Stimulated activated CD4-positive, alpha-beta T cell treated with anti-CD3 and anti-CD28 coated beads, TNF-alpha, amount 100 ng/mL, for 48 hours (primary cell): Measurements from ENCODE around the gene MIPOL1.
"Not testable (repeated sequence)": the region's sequence is repeated elsewhere in the genome, so short reads cannot be mapped to it uniquely, and the experiment has no call there.

ENCODE experiments used
- DNase-seq, 3 donors: peaks; one replicate each; pipeline ENCODE4 v3.0.0-alpha.2; 2020; ENCODE audit warnings: low read depth in 3 of 3

Gene MIPOL1

DNA sequence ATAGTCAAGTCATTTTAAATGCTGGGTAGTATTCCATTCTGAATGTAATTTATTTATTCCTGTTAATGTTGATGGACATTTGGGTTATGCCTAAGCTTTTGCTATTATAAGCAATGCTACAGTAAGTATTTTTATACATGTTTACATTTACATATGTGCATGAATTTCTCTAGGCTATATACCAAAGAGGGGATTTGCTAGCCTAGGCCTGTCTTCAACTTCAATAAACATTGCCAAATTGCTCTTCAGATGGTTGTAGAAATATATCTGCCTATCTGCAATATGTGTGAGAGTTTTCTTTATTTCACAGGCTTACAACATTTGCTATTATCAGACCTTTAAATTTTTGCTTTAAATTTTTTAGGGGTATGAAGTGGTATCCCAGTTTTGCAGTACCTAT, 87.0 kb downstream of the MIPOL1 start:
- no peak for DNase-seq

DNA sequence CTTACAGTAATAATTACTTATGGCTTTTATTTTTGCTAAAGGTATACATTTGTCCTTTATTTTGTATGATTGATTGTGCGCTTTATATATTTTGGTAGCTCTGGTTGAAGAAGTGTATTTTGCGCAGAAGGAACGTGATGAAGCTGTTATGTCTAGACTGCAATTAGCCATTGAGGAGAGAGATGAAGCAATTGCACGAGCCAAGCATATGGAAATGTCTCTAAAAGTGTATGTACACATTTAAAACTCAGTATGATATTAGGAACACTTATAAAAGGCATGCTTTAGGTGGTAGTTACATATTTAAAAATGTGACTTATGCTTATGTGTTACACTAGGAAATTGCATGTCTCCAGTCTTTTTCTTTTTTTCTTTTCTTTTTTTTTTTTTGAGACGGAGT, 87.5 kb downstream of the MIPOL1 start:
- no peak for DNase-seq

DNA sequence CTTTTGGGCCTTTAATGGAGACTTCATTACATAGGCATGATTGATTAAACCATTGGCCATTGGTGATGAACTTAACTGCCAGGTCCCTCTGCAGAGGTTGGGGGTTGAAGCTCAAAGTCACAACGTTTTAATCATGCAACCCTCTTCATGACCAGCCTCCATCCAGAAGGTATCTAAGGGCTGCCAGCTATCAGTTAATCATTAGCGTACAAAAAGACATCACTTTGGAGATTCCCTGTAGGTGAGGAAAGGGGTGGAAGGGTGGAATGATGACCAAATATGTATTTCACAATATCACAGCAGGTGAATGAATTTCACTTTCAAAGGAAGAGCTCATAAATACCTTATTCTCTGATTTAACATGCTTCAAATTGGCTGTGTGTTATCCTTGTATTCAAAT, 92.0 kb downstream of the MIPOL1 start:
- DNase-seq, result no peak

DNA sequence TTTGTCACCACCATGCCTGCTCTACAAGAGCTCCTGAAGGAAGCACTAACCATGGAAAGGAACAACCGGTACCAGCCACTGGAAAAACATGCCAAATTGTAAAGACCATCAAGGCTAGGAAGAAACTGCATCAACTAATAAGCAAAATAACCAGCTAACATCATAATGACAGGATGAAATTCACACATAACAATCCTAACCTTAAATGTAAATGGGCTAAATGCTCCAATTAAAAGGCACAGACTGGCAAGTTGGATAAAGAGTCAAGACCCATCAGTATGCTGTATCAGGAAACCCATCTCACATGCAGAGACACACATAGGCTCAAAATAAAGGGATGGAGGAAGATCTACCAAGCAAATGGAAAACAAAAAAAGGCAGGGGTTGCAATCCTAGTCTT, 97.5 kb downstream of the MIPOL1 start:
- DNase-seq, result not testable (repeated sequence)

DNA sequence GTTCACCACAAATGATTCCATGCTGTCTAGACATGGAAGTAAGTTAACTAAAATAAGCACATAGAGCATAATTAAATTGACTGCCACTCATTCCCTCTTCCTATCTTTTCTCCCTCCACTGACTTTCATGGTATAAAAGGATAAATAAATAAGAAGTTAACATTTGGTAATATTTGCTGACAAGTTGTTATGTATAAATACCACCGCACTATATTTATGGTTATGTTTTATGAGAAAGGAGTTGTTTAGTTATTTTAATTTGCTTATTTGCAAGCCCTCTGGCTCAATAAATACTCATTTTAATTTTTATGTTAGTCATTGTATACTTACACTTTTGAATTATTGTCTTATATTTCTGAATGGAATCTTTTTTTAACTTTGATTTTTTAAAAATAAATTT, 113.5 kb downstream of the MIPOL1 start:
- no peak for DNase-seq

DNA sequence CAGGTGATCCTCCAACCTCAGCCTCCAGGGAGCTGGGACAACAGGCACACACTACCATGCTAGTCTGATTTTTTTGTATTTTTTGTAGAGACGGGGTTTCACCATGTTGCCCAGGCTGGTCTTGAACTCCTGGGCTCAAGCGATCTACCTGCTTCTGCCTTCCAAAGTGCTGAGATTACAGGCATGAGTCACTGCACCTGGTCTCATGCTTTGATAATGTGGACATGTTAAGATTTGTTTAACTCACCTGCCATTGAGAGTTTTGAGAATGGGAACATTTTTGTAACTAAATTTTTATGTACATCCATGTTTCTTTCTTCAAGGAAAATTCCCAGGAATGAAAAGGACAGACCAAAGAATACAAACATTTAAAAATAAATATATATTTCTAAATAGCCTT, 121.2 kb downstream of the MIPOL1 start:
- DNase-seq, result no peak

DNA sequence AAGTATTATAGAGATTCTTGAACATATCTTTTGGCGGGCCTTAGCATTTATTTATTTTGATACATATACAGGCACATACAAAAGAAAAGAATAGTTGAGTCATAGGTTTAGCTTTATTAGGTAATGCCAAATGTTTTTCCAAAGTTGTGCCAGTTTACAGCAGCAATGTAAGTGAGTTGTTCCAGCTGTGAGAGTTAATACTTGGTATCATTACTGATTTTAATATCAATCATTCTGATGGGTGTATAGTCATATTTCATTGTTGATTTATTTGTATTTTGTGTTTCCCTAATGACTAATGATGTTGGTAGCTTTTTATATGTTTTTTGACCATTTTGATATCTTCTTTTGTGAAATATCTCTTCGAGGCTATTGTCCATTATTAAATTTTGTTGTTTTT, 122.4 kb downstream of the MIPOL1 start:
- no peak for DNase-seq

DNA sequence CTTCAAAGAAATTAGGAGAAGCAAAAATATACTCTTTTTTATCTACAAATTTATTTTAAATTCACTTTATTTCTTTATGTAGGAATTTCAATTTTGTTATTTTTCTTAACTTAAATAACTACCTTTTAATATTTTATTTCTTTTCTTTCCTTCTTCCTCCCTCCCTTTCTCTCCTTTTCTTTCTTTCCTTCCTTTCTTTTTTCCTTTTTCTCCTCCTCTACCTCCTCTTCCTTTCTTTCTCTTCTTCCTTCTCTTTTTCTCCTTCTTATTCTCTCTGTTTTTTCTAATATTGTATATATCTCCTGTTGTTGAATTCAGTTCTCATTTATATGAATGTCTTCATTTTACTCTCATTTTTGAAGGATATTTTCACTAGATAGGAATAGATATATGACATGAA, 127.6 kb downstream of the MIPOL1 start:
- DNase-seq, result no peak

DNA sequence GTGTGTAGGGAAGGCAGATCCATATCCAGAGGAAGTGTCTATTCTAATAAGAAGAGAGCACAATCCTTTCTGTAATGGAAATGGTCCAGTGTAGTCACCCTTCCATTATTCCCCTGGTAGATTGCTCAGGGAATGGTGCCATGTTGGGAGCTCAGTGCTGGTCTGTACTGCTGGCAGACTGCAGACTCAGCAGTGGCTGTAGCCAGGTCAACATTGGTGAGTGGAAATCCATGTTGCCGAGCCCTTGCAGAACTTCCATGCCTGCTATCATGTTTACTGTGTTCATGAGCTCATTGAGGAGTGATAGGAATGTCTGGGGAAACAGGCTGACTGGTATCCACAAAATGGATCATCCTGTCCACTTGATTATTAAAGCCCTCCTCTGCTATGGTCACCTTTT, 128.7 kb downstream of the MIPOL1 start:
- no peak for DNase-seq

DNA sequence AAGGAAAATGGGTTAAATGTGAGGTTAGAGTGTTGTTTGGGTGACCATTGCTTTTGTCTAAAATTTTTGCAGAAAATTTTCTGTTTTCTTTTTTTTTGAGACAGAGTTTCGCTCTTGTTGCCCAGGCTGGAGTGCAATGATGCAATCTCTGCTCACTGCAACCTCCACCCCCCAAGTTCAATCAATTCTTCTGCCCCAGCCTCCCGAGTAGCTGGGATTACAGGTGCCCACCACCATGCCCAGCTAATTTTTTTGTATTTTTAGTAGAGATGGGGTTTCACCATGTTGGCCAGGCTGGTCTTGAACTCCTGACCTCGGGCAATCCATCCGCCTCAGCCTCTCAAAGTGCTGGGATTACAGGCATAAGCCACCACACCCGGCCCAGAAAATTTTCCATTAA, 130.2 kb downstream of the MIPOL1 start:
- DNase-seq, result not testable (repeated sequence)

DNA sequence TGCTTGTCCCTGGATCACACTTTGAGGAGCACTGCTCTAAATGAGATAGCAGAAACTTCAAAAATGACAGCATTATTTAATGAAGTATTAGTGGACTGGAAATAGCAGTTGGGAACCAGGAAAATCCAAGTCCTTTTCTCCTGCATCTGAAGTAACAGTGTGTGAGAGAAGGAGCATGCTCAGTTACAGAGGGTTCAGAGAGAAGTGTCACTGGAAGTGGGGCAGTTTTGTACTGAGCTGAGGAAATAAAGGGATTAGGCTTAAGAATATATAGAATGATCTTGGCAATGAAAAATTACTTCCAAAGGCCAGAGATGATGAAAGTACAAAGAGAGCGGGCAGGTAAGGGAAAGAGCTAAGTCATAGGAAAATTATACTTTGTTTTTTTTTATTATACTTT, 130.9 kb downstream of the MIPOL1 start:
- no peak for DNase-seq

DNA sequence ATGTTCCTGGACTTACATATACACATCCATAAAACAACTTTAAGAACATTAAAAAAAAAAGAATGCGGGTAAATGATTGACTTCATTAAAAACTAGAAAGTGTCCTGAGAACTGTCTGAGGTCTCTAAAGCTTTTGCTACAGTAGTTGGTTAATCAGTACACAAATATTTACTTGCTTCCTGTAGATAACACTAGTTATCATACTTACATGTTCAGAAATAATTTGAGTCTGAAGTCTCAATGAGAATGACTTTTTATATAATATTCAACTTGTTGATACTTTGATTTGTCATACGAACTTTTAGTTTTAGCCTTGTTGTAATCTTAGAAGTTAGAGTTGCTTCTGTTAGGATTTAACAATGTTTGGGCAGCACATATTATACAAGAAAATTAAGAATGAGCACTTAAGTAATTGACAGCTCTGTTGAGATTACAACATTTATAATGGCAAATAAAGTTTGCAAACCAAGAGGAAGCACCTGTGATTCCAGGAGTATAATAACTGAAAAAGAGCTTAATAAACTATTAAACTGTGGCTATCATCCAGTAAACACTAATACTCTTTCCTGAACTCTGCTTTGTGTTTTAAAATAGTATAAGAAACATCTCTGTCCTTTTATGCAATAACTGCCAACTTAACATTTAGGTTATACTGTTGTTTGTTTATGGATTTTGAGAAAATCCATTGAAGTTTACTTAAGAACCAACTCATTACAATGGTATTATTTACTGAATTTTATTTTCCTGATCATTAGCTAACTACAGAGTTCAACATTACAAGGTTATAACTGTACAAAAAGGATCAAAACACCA, 131.7 kb downstream of the MIPOL1 start:
- no peak for DNase-seq

DNA sequence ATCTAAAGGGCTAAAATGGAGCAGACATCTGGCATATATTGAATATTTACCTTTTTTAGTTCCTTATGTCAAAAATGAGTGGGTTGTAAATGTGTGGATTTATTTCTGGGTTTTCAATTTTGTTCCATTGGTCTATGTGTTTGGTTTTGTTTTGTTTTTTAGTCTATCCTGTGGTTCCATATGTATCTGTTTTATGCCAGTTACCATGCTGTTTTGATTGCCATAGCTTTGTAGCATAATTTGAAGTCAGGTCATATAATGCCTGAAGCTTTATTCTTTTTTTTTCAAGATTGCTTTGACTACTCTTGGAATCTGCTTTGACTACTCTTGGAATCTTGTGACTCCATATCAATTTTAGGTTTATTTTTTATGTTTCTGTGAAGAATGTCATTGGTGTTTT, 133.2 kb downstream of the MIPOL1 start:
- DNase-seq, result no peak

DNA sequence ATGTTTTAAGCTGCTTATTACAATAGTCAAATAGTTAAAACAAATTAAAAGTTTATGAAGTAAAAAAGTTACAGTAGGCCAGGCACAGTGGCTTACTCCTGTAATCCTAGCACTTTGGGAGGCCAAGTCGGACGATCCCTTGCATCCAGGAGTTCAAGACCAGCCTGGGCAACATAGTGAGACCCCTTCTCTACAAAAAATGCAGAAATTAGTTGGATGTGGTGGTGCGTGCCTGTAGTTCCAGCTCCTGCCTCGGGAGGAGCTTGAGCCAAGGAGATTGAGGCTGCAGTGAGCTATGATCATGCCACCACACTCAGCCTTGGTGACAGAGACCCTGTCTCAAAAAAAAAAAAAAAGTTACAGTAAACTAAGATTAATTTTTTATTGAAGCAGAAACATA, 142.6 kb downstream of the MIPOL1 start:
- no peak for DNase-seq

DNA sequence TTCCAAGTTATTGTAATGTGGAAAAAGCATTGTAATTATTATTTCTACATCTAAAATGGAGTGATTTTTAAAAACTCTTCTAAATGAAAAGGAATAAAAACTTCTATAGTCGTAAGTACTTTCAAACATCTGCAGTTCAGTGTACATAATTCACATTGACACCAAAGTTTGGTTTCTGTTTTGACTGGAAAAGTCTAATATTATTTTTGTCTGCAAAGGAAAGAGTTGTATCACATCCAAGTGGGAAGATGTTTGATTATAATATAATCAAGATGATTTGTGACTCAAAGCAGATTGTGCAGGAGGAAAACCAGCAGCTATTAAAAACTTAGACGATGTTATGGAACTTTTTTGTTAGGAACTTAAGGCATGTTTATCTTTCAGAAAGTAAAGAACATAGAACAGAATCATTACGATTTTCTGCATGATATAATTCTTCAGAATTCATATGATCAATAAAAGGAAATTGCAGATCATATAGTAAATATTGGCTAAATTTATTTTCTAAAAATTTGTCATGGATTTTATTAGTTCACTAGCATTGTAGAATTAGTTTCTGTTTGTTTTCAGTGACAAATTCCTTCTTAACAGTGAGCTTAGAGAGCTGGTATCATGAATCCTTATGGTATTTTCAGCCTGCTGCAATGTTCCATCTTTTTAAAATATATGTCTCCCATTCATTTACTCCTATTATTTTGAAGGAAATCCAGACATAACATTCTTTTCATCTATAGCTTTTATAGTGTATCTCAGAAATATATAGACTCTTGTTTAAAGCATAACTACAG, 145.8 kb downstream of the MIPOL1 start:
- no peak for DNase-seq

DNA sequence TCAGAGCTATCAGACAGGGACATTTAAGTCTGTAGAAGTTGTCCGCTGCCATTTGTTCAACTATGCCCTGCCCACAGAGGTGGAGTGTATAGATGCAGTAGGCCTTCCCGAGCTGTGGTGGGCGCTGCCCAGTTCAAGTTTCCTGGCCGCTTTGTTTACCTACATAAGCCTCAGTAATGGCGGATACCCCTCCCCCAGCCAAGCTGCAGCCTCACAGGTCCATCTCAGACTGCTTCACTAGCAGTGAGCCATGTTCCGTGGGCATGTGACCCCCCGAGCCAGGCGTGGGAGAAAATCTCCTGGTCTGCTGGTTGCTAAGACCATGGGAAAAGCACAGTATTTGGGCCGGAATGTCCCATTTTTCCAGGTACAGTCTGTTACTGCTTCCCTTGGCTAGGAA, 165.9 kb downstream of the MIPOL1 start:
- DNase-seq, result no peak

DNA sequence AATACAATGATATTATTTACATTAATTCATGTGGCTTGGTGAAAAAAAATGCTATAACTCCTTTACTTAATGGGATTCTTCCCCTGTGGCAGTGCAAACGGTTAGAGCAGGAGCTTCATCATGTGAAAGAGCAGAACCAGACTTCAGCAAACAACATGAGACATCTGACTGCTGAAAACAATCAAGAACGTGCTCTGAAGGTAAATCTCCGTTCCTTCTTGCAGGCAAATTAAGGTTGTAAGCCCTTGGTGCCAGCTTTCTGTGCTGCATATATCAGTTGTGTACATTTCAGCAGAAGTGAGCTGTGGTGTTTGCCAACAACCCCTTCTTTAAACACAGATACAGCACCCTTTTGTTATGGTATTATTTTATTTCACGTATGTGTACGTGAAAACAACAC, 171.7 kb downstream of the MIPOL1 start:
- no peak for DNase-seq

DNA sequence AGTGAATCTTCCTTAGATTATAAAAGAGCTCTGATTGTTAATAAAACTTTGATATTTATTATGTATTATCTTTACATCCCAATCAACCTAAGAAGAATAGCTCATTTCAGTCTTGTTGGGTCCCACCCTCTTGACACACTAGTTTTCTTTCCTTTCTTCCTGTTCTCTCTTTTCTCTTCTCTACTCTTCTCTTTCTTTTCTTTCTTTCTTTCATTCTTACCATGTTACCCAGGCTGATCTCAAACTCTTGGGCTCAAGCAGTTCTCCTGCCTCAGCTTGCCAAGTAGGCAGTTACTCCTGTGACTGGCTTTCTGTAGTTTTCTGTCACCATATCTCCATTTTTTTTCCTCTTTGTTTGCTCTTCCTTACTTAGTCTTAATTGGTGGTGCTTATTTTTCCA, 177.8 kb downstream of the MIPOL1 start:
- DNase-seq, result no peak

DNA sequence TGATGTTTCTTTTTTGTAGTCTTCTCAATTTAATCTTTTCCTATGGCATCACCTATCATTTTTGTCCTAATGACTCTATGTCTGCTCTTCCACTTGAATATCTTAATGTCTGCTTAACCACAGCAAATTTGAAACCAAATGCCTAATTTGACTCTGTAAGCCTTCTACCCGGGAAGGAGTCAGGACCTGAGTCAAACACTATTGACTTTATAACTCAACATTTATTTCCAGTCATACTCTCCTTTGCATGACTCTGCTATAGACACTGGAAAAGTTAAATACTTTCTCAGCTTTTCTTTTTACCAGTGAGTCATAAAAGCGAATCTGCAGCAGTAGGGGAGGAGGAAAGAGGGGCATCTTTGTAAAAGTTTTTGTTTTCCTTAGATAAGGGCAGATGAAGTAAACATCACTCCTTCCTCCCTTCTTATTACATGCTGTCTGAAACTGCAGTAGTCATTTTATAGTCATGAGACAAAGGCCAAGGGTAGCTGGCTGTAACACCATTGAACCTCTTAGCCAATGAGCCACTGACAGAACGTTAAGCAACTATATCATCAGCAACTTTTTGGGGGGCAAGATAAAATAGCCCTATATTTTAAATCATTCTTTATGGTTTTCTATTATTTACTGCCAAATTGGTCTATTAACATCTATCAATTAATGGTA, 179.3 kb downstream of the MIPOL1 start:
- DNase-seq, result no peak

DNA sequence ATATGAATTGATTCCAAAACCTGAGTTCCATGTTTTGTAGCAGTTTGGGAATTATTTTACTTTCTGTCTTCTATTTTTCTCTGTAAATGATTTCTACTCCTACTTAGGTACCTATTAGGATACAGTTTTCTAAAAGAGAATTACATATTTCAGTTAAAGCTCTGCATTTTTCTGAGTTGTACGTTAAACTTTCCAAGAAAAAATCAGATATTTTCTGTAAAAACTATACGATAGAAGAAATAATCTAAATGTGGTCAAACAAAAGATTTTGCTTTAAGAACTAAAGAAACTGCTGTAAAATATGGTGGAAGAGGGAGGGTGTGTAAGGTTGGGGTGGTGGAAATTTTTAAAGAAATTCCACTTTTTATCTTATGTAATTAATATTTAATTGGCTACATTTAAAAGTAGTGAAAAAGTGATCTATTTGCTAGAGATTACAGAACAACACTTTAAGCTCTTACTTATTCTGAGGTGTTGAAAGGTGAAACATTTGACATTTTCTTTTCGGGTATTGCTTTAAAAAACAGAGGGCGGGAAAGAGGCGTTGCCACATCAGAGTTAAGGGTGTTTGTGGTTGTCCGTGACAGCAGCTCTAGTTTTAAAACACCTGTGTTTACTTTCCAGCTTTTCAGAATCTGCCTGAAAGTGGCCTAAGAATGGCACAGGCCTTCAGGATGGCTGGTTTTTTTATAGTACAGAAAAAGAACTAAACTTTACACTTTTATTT, 187.3 kb downstream of the MIPOL1 start:
- no peak for DNase-seq

DNA sequence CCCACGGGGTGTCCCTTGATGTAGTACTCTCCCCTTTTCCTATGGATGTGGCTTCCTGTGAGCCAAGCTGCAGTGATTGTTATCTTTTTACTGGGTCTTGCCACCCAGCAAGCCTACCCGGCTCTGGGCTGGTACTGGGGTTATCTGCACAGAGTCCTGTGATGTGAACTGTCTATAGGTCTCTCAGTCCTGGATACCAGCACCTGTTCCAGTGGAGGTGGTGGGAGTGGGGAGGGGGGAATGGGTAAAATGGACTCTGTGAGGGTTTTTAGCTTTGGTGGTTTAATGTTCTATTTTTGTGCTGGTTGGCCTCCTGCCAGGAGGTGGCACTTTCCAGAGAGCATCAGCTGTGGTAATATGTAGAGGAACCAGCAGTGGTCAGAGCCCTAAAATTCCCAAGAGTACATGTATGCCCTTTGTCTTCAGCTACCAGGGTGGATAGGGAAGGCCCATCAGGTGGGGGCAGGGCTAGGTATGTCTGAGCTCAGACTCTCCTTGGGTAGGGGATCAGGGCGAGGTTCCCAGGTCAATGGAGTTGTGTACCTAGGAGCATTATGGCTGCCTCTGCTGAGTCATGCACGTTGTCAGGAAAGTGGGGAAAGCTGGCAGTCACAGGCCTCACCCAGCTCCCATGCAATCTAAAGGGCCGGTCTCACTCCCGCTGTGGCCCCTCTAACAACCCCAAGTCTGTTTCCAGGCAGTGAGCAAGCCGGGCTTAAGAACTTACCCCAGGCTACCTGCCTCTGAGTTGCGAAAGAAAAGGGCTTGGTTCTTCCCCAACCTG, 199.6 kb downstream of the MIPOL1 start:
- DNase-seq, result not testable (repeated sequence)

DNA sequence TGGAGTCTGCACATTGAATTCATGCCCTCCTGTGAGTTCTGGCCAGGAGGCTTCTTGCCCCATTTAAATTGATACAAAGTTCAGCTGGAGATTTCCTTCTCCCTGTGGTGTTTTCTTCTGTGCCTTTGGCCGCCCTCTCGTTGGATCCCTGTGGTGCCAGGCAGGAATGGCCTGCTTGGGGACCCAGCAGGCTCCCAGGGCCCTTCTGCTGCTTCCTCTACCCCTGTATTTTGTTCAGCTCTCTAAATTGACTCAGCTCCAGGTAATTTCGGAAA, 200.1 kb downstream of the MIPOL1 start:
- no peak for DNase-seq
